Liver (tissue), 3 donors: ENCODE measurements around the gene MED27.

ENCODE experiments used
- CTCF ChIP-seq: fragments of 150-350 bp; IDR thresholded peaks from 2 replicates; pipeline ENCODE4 v1.5.1; 2017; ENCODE audit warnings: improper control_type of control experiment, low read depth, low read length; ENCODE audit not compliant: missing input control
- FOXA1 ChIP-seq: IDR thresholded peaks from 2 replicates; pipeline ENCODE4 v1.6.1; 2016; ENCODE audit warnings: antibody characterized with exemption
- HNF4A ChIP-seq, 2 donors: conservative IDR thresholded peaks; 2 replicates each; pipeline ENCODE4 v1.6.1; 2016; ENCODE audit warnings: antibody characterized with exemption in 2 of 2, mild to moderate bottlenecking in 2 of 2
- HNF4G ChIP-seq: IDR thresholded peaks from 2 replicates; pipeline ENCODE4 v1.6.1; 2016; ENCODE audit warnings: antibody characterized with exemption
- JUND ChIP-seq, 2 donors: IDR thresholded peaks; 2 replicates each; pipeline ENCODE4 v1.6.1; 2016; ENCODE audit warnings: antibody characterized with exemption in 2 of 2
- RAD21 ChIP-seq, 2 donors: IDR thresholded peaks; 2 replicates each; pipeline ENCODE4 v1.6.1; 2016; ENCODE audit warnings: antibody characterized with exemption in 2 of 2, mild to moderate bottlenecking in 2 of 2
- REST ChIP-seq: IDR thresholded peaks from 2 replicates; pipeline ENCODE4 v1.6.1; 2016; ENCODE audit warnings: antibody characterized with exemption, mild to moderate bottlenecking
- RXRA ChIP-seq, 2 donors: IDR thresholded peaks; 2 replicates each; pipeline ENCODE4 v1.6.1; 2017 to 2018; ENCODE audit warnings: antibody characterized with exemption in 2 of 2, mild to moderate bottlenecking in 1 of 2
- SP1 ChIP-seq: IDR thresholded peaks from 2 replicates; pipeline ENCODE4 v1.6.1; 2018; ENCODE audit warnings: antibody characterized with exemption, mild to moderate bottlenecking
- TAF1 ChIP-seq: conservative IDR thresholded peaks from 2 replicates; pipeline ENCODE4 v1.6.1; 2016; ENCODE audit warnings: antibody characterized with exemption, mild to moderate bottlenecking
- TF ChIP-seq, protein P1 (sequence below): IDR thresholded peaks from 2 replicates; pipeline ENCODE4 v1.6.1; 2016; ENCODE audit warnings: antibody characterized with exemption
- TF ChIP-seq, protein P2 (sequence below): IDR thresholded peaks from 2 replicates; pipeline ENCODE4 v1.6.1; 2016; ENCODE audit warnings: antibody characterized with exemption
- donor health status: healthy.
- donor health status: healthy.

- no peak for TF ChIP-seq CTCF
- no peak for TF ChIP-seq TAF1
- TF ChIP-seq SP1: no peak
- TF ChIP-seq RAD21 (IDR thresholded peaks at IDR 0.05): no peak
- TF ChIP-seq, protein P1, sequence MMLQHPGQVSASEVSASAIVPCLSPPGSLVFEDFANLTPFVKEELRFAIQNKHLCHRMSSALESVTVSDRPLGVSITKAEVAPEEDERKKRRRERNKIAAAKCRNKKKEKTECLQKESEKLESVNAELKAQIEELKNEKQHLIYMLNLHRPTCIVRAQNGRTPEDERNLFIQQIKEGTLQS: no peak
- TF ChIP-seq, protein P2, sequence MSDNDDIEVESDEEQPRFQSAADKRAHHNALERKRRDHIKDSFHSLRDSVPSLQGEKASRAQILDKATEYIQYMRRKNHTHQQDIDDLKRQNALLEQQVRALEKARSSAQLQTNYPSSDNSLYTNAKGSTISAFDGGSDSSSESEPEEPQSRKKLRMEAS: no peak
- no peak for TF ChIP-seq FOXA1
- TF ChIP-seq HNF4G: no peak
- no peak for TF ChIP-seq JUND (IDR thresholded peaks at IDR 0.05)
- TF ChIP-seq REST: no peak
- no peak for TF ChIP-seq HNF4A (conservative IDR thresholded peaks at IDR 0.05)
- TF ChIP-seq RXRA (IDR thresholded peaks at IDR 0.05): no peak
These were observed 103.2 kb downstream of the MED27 start for GRCh38 chr9:131976157-131977108.
